ENCODE results near the gene DCDC2B.
"Not testable (repeated sequence)": the region's sequence is repeated elsewhere in the genome, so short reads cannot be mapped to it uniquely, and the experiment has no call there.

The DCDC2B gene

GRCh38 chr1:32208891-32209328 is at the start of gene DCDC2B:
TSS of gene DCDC2B (plus strand) at chr1:32209089. CDS start at chr1:32209094, 5 bp downstream.
- Histone ChIP-seq H3K27ac (ENCODE audit: low read depth, low read length) (no peak within 1 kb of the TSS), H3K9ac (ENCODE audit: low read length) (no peak within 1 kb of the TSS), H4K20me1 (ENCODE audit: low read depth, low read length) (no peaks in the 10 kb centered on the region), H3K9me2 (replicated peaks; ENCODE audit: insufficient read depth, low read length) (no peaks in the 10 kb centered on the region), H3K79me2 (ENCODE audit: insufficient read depth, low read length) (no peaks in the 10 kb centered on the region), H3K4me3 (ENCODE audit: insufficient read depth, low read length, poor library complexity, severe bottlenecking) (no peak within 1 kb of the TSS), H3K9me3 (ENCODE audit: insufficient read depth, low read length) (no peaks in the 10 kb centered on the region), H3K36me3 (ENCODE audit: low read length) (no peaks in the 10 kb centered on the region), H2AFZ (ENCODE audit: low read depth, low read length, severe bottlenecking) (no peak within 1 kb of the TSS), H3K4me2 (ENCODE audit: low read depth, low read length, poor library complexity, severe bottlenecking) (no peak within 1 kb of the TSS), H3K27me3 (ENCODE audit: low read length) (no peaks in the 10 kb centered on the region), H3F3A (ENCODE audit: insufficient read depth) (0 out of 2 replicates have a peak, but pooled peaks cover 4% of the 10 kb centered on the region)
- no peak for TF ChIP-seq CTCF (IDR thresholded peaks at IDR 0.05; ENCODE audit: insufficient read depth, low read length, poor library complexity, severe bottlenecking)
- TF ChIP-seq EZH2phosphoT487 (conservative IDR thresholded peaks at IDR 0.05; ENCODE audit: low read length) = no peak

GRCh38 chr1:32159189-32159588 is 49.7 kb upstream of the DCDC2B start:
- Histone ChIP-seq H4K20me1 (ENCODE audit: low read depth, low read length) (no peaks in the 10 kb centered on the region), H2AFZ (ENCODE audit: low read depth, low read length, severe bottlenecking) (no peak overlapping the region), H3K4me3 (ENCODE audit: insufficient read depth, low read length, poor library complexity, severe bottlenecking) (no peak overlapping the region), H3K9me2 (replicated peaks; ENCODE audit: insufficient read depth, low read length) (no peaks in the 10 kb centered on the region), H3K9ac (ENCODE audit: low read length) (no peak overlapping the region), H3F3A (ENCODE audit: insufficient read depth) (no peaks in the 10 kb centered on the region; the same call in 1 of the 2 replicates), H3K4me2 (ENCODE audit: low read depth, low read length, poor library complexity, severe bottlenecking) (no peak overlapping the region), H3K36me3 (ENCODE audit: low read length) (0 out of 2 replicates have a peak, but pooled peaks cover 3% of the 10 kb centered on the region), H3K27ac (ENCODE audit: low read depth, low read length) (no peak overlapping the region), H3K27me3 (ENCODE audit: low read length) (no peaks in the 10 kb centered on the region), H3K79me2 (ENCODE audit: insufficient read depth, low read length) (0 out of 2 replicates have a peak, but pooled peaks cover 2% of the 10 kb centered on the region), H3K9me3 (ENCODE audit: insufficient read depth, low read length) (no peaks in the 10 kb centered on the region)
- TF ChIP-seq EZH2phosphoT487 (conservative IDR thresholded peaks at IDR 0.05; ENCODE audit: low read length) (no peak), CTCF (IDR thresholded peaks at IDR 0.05; ENCODE audit: insufficient read depth, low read length, poor library complexity, severe bottlenecking) (no peak)

GRCh38 chr1:32163405-32163804 is 45.5 kb upstream of the DCDC2B start:
- H3K9me3 ChIP-seq (ENCODE audit: insufficient read depth, low read length) = no peaks in the 10 kb centered on the region
- H3K4me3 ChIP-seq (ENCODE audit: insufficient read depth, low read length, poor library complexity, severe bottlenecking) = no peak overlapping the region
- no peak overlapping the region for H3K9ac ChIP-seq (ENCODE audit: low read length)
- H3K27ac ChIP-seq (ENCODE audit: low read depth, low read length) = no peak overlapping the region
- H3K4me2 ChIP-seq (ENCODE audit: low read depth, low read length, poor library complexity, severe bottlenecking) = no peak overlapping the region
- no peaks in the 10 kb centered on the region for H3K27me3 ChIP-seq (ENCODE audit: low read length)
- no peaks in the 10 kb centered on the region for H3K9me2 ChIP-seq (replicated peaks; ENCODE audit: insufficient read depth, low read length)
- H3K79me2 ChIP-seq (ENCODE audit: insufficient read depth, low read length) = no peaks in the 10 kb centered on the region
- H4K20me1 ChIP-seq (ENCODE audit: low read depth, low read length) = no peaks in the 10 kb centered on the region
- H3F3A ChIP-seq (ENCODE audit: insufficient read depth) = no peaks in the 10 kb centered on the region; the same call in 1 of the 2 replicates
- 0 out of 2 replicates have a peak, but pooled peaks cover 8% of the 10 kb centered on the region for H3K36me3 ChIP-seq (ENCODE audit: low read length)
- no peak overlapping the region for H2AFZ ChIP-seq (ENCODE audit: low read depth, low read length, severe bottlenecking)
- TF ChIP-seq EZH2phosphoT487 (conservative IDR thresholded peaks at IDR 0.05; ENCODE audit: low read length) = no peak
- TF ChIP-seq CTCF (IDR thresholded peaks at IDR 0.05; ENCODE audit: insufficient read depth, low read length, poor library complexity, severe bottlenecking) = no peak

- not testable (repeated sequence) for H3F3A ChIP-seq (ENCODE audit: insufficient read depth); H3K9me2 ChIP-seq (replicated peaks; ENCODE audit: insufficient read depth, low read length); H3K36me3 ChIP-seq (ENCODE audit: low read length); H3K79me2 ChIP-seq (ENCODE audit: insufficient read depth, low read length); H3K27me3 ChIP-seq (ENCODE audit: low read length); H4K20me1 ChIP-seq (ENCODE audit: low read depth, low read length); H3K9ac ChIP-seq (ENCODE audit: low read length); H2AFZ ChIP-seq (ENCODE audit: low read depth, low read length, severe bottlenecking); H3K4me2 ChIP-seq (ENCODE audit: low read depth, low read length, poor library complexity, severe bottlenecking); H3K27ac ChIP-seq (ENCODE audit: low read depth, low read length); H3K9me3 ChIP-seq (ENCODE audit: insufficient read depth, low read length); H3K4me3 ChIP-seq (ENCODE audit: insufficient read depth, low read length, poor library complexity, severe bottlenecking)
These were observed 43.3 kb upstream of the DCDC2B start for GRCh38 chr1:32165633-32166032.

Measured in SU-DHL-6 (cell line).